GM18526 (cell line): ENCODE data around the gene NAGA.

ENCODE experiments used
- POLR2A ChIP-seq: IDR thresholded peaks from 3 replicates; pipeline ENCODE4 v1.6.1; 2011; ENCODE audit not compliant: insufficient read length; ENCODE audit errors: extremely low read depth

Gene NAGA

GRCh38 chr22:42065438-42066125, 5.0 kb downstream of the NAGA start:
- TF ChIP-seq POLR2A = no peak

GRCh38 chr22:42064629-42065028, 6.0 kb downstream of the NAGA start:
- no peak for TF ChIP-seq POLR2A

GRCh38 chr22:42062506-42063170, 8.0 kb downstream of the NAGA start:
- no peak for TF ChIP-seq POLR2A

GRCh38 chr22:42061041-42061440, 9.6 kb downstream of the NAGA start:
- TF ChIP-seq POLR2A = no peak

- TF ChIP-seq POLR2A = no peak
Measured at GRCh38 chr22:42060489-42060888, 10.1 kb downstream of the NAGA start.

- no peak for TF ChIP-seq POLR2A
Measured at GRCh38 chr22:42056757-42057511, 13.7 kb downstream of the NAGA start.

DNA sequence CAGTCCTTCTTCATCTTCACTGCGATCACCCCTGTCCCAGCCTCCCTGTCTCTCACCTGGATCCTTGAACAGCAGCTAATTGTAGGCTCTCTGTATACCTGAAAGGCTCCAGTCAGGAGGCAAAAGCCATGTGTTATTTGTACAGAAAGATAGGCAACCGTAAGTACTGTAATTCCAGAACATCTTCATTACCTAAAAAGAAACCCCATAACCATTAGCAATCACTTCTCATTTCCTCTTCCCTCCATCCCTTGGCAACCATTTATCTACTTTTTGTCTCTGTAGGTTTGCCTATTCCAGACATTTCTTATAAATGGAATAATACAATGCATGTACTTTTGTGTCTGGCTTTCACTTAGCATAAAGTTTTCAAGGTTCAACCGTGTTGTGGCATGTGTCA, 17.8 kb downstream of the NAGA start:
- TF ChIP-seq POLR2A = no peak

- no peak for TF ChIP-seq POLR2A
Measured at GRCh38 chr22:42050641-42051180, 19.9 kb downstream of the NAGA start.

DNA sequence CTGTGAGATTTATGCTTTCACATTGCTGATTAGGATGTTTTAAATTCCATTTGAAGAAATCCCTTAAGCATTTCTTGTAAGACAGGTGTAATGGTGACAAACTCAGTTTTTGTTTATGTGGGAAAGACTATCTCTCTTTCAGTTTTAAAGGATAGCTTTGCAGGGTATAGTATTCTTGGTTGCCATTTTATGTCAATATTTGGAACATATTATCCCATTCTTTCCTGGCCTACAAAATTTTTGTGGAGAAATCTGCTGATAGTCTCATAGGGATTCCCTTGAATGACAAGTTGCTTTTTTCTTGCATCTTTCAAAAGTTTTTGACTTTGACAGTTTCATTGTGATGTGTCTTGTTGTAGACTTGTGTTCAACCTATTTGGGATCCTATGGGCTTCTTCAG, 28.8 kb downstream of the NAGA start:
- no peak for TF ChIP-seq POLR2A

GRCh38 chr22:42039271-42039670, 31.3 kb downstream of the NAGA start:
- TF ChIP-seq POLR2A = no peak

- TF ChIP-seq POLR2A = no peak
Measured at GRCh38 chr22:42035256-42035655, 35.4 kb downstream of the NAGA start.

DNA sequence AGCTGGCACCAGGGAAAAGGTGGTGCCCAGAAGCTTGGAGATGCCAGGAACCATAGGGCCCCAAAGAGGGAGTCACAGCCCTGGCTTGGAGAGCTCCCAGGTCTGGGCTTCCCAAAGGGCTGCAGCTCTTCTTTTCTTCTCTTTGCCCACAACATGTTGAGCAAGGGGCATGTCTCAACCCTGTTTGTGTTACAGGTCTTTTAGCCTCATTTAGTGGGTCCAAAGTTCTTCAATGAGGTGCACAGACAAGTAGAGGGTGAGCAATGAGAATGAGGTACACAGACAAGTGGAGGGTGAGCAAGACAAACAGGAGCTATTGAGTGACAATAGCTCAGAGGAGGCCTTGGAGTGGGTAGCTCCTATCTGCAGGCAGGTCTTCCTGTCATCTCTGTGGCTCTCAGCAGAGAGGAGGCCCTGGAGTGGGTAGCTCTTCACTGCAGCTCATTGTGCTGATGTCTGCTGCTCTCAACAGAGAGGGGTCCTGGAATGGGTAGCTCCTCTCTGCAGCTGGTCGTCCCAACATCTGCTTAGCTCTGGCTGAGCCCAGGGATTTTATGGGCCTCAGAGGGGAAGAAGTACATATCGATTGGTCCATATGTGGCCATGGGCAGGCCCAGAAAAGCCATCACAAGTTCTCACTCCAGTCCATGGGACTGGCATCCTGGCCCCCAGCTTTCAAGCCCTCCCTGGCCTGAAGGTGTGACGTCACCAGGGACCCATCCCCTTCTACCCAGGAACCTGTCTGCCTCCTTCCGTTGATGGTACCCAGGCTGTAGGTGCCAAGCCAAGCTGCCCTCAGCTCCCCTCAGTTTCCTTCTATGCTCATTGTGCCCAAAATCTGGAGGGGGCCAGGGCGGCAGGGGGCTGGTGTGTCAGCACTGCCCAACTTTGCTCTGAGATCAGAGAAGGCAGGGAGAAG, 37.1 kb downstream of the NAGA start:
- no peak for TF ChIP-seq POLR2A

DNA sequence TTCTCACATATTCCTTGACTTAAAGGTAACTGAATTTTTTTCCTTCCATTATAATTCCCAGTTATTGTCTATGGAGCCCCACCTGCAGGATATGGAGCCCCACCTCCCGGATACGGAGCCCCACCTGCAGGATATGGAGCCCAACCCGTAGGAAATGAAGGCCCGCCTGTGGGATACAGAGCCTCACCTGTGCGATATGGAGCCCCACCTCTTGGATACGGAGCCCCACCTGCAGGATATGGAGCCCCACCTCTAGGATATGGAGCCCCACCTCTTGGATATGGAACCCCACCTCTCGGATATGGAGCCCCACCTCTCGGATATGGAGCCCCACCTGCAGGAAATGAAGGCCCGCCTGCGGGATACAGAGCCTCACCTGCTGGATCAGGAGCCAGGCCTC, 43.9 kb downstream of the NAGA start:
- TF ChIP-seq POLR2A = no peak

DNA sequence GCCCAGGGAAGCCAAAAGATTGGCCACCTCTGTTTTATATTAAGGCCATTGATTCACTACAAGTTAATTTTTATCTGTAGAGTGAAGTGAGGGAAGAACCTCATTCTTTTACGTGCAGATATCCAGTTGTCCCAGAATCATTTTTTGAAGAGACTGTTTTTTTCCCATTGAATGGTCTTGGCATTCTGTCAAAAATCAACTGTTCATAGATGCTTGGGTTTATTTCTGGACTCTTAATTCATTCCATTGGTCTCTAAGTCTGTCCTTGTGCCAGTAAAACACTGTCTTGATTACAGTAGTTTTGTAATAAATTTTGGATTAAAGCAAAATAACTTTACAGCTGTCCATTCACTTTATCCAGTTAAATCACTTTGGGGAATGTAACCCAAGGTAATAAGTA, 45.2 kb downstream of the NAGA start:
- TF ChIP-seq POLR2A = no peak

GRCh38 chr22:42022162-42022847, 48.3 kb downstream of the NAGA start:
- TF ChIP-seq POLR2A = no peak

- TF ChIP-seq POLR2A = no peak
Measured at GRCh38 chr22:42021571-42021970, 49.0 kb downstream of the NAGA start.
